Karpas-422 (cell line): ENCODE data around the gene CISD2. TPM values are rescaled to one million over a fixed set of nuclear protein-coding genes. Genes with fewer than 3 reads are reported as not detected.

Experiments
- DNase-seq: peaks from one replicate; pipeline ENCODE4 v3.0.0-alpha.2; 2015
- H2AFZ ChIP-seq: fragments of 200-600 bp; sonication (generic); 2 replicates; pipeline ENCODE4 v1.6.1; 2014; ENCODE audit warnings: antibody characterized with exemption, low read length, mixed read lengths
- H3K27ac ChIP-seq: fragments of 200-600 bp; sonication (generic); 2 replicates; pipeline ENCODE4 v1.5.1; 2014; ENCODE audit warnings: mild to moderate bottlenecking, low read length, moderate library complexity
- H3K27me3 ChIP-seq: fragments of 200-600 bp; sonication (generic); 2 replicates; pipeline ENCODE4 v1.6.1; 2014; ENCODE audit warnings: low read length, mixed read lengths
- H3K36me3 ChIP-seq: fragments of 200-600 bp; sonication (generic); 2 replicates; pipeline ENCODE4 v1.6.1; 2014; ENCODE audit warnings: low read length, mixed read lengths; ENCODE audit not compliant: insufficient read depth
- H3K4me1 ChIP-seq: fragments of 200-600 bp; sonication (generic); 2 replicates; pipeline ENCODE4 v1.6.1; 2014; ENCODE audit warnings: mild to moderate bottlenecking, low read length, mixed read lengths
- H3K4me2 ChIP-seq: fragments of 200-600 bp; sonication (generic); 2 replicates; pipeline ENCODE4 v1.6.1; 2014; ENCODE audit warnings: low read length, low read depth, mild to moderate bottlenecking; ENCODE audit not compliant: poor library complexity, severe bottlenecking
- H3K4me3 ChIP-seq: fragments of 200-600 bp; sonication (generic); 2 replicates; pipeline ENCODE4 v1.5.1; 2014; ENCODE audit warnings: mild to moderate bottlenecking, antibody characterized with exemption, low read length, mixed read lengths
- H3K79me2 ChIP-seq: fragments of 200-600 bp; sonication (generic); 2 replicates; pipeline ENCODE4 v1.6.1; 2014; ENCODE audit warnings: mild to moderate bottlenecking, low read length, mixed read lengths
- H3K9ac ChIP-seq: fragments of 200-600 bp; sonication (generic); 2 replicates; pipeline ENCODE4 v1.6.0; 2014; ENCODE audit warnings: low read length
- H3K9me2 ChIP-seq: fragments of 200-600 bp; sonication (generic), shearing (Covaris generic); replicated peaks from 2 replicates; pipeline ENCODE4 v1.6.0; 2014; ENCODE audit warnings: mild to moderate bottlenecking, low read length, moderate library complexity; ENCODE audit not compliant: insufficient read depth
- H3K9me3 ChIP-seq: fragments of 300-700, 200-600 bp; sonication (generic); 2 replicates; pipeline ENCODE4 v1.6.1; 2014; ENCODE audit warnings: low read length, mixed read lengths
- H4K20me1 ChIP-seq: fragments of 200-600 bp; sonication (generic); 2 replicates; pipeline ENCODE4 v1.6.1; 2014; ENCODE audit warnings: mild to moderate bottlenecking, antibody characterized with exemption, low read length, low read depth; ENCODE audit not compliant: insufficient read depth
- total RNA-seq: library from RNA; depleted of rRNA; stranded (reverse); fragments of >200 nt; shearing (Covaris generic); gene quantifications from 2 replicates; pipeline ENCODE4 v1.2.3, GENCODE V29; 2014; ENCODE audit warnings: low replicate concordance

CISD2 gene
- total RNA-seq, 1 experiment from 2014 or later: 70.3 TPM

DNA sequence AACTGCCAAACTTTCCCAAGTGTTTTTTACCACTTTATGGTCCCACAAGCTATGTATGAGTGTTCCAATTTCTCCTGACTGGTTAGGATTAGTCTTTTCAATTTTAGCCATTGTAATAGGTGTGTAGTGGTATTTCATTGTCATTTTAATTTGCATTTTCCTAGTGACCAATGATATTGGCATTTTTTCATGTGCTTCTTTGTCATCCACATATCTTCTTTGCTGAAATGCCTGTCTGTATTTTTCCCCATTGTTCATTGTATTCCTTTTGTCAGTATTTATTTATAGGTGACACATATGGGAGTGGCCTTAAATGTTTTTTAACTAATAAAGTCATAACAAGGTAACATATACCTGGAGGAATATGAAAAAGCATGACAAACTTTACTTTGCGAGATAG lies 32.2 kb upstream of the CISD2 start:
- Histone ChIP-seq H3K9ac (no peak overlapping the region), H3K27ac (no peak overlapping the region), H3K4me1 (peaks cover 4% of the 10 kb centered on the region), H3K4me2 (no peak overlapping the region), H4K20me1 (no peaks in the 10 kb centered on the region), H3K9me2 (no peaks in the 10 kb centered on the region), H2AFZ (no peak overlapping the region), H3K27me3 (no peaks in the 10 kb centered on the region), H3K9me3 (no peaks in the 10 kb centered on the region), H3K36me3 (no peaks in the 10 kb centered on the region), H3K4me3 (no peak overlapping the region), H3K79me2 (peaks cover 85% of the 10 kb centered on the region)
- no peak for DNase-seq

DNA sequence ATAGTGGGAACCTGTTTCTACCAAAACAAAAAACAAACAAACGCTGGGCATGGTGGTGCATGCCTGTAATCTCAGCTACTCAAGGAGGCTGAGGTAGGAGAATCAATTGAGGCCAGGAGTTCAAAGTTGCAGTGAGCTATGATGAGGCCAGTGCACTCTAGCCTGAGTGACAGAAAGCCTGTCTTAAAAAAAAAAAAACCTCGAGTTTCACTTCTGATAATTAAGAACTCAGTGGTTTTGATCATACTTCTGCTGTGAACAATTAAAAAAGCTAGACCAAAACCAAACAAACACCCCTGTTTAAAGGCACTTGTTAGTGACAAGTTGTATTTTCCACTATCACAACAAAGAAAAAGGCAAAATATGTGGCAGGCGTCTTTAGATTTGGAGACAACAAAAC lies 26.4 kb upstream of the CISD2 start:
- Histone ChIP-seq H3K9me2 (no peaks in the 10 kb centered on the region), H3K36me3 (no peaks in the 10 kb centered on the region), H3K9ac (no peak overlapping the region), H3K4me1 (peaks cover 2% of the 10 kb centered on the region; the same call in 1 of the 2 replicates), H3K79me2 (peaks cover 75% of the 10 kb centered on the region), H3K4me3 (no peak overlapping the region), H3K4me2 (no peak overlapping the region), H3K27me3 (no peaks in the 10 kb centered on the region), H3K27ac (no peak overlapping the region), H4K20me1 (no peaks in the 10 kb centered on the region), H2AFZ (no peak overlapping the region), H3K9me3 (no peaks in the 10 kb centered on the region)
- peak; percentile 54 for DNase-seq

DNA sequence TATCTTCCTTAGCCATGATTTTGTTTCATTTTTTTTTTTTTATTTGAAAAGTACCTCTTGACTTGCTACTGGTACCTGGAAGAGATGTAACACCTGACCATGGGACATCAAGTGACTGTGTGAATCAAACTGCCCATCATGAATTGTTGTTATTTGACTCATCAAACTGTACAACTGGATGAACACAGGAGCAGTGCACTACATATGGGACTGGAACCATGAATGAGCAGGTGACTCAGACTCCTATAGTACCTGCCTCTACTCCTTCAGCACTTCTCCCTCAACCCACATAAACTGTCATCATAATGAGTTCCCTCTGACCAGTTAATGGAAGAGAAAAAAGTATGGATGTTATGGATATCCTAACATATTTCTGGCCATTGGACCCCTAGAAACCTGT lies 25.5 kb upstream of the CISD2 start:
- no peaks in the 10 kb centered on the region for H3K9me3 ChIP-seq
- no peak overlapping the region for H3K27ac ChIP-seq
- no peak overlapping the region for H2AFZ ChIP-seq
- no peaks in the 10 kb centered on the region for H4K20me1 ChIP-seq
- peaks cover 2% of the 10 kb centered on the region; the same call in 1 of the 2 replicates for H3K4me1 ChIP-seq
- no peak overlapping the region for H3K4me3 ChIP-seq
- peaks cover 78% of the 10 kb centered on the region for H3K79me2 ChIP-seq
- H3K4me2 ChIP-seq: no peak overlapping the region
- H3K27me3 ChIP-seq: no peaks in the 10 kb centered on the region
- H3K9me2 ChIP-seq: no peaks in the 10 kb centered on the region
- no peak for DNase-seq
- no peak overlapping the region for H3K9ac ChIP-seq
- no peaks in the 10 kb centered on the region for H3K36me3 ChIP-seq

DNA sequence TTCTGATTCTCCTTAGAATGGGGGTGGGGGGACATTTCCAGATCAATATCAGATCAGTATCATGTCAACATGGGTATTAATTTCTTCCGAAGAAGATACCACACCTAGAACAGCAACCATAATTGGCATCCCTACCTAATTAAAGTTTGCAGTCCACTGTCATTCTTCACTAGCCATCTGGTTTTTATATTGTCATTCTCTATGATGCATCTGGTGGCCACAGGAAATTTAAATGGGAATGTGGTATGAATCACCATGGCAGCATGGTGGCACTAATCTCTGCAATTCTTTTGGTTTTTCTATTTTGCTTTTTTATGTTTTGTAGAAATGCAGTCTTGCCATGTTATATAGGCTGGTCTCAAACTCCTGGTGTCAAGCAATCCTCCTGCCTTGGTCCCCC lies 24.9 kb upstream of the CISD2 start:
- no peak overlapping the region for H3K27ac ChIP-seq
- H3K9ac ChIP-seq: no peak overlapping the region
- H3K4me3 ChIP-seq: no peak overlapping the region
- H3K79me2 ChIP-seq: peaks cover 78% of the 10 kb centered on the region
- H2AFZ ChIP-seq: no peak overlapping the region
- H3K27me3 ChIP-seq: no peaks in the 10 kb centered on the region
- H3K36me3 ChIP-seq: no peaks in the 10 kb centered on the region
- DNase-seq: no peak
- H3K4me2 ChIP-seq: no peak overlapping the region
- no peaks in the 10 kb centered on the region for H3K9me3 ChIP-seq
- H3K9me2 ChIP-seq: no peaks in the 10 kb centered on the region
- no peaks in the 10 kb centered on the region for H4K20me1 ChIP-seq
- H3K4me1 ChIP-seq: peaks cover 2% of the 10 kb centered on the region; the same call in 1 of the 2 replicates

DNA sequence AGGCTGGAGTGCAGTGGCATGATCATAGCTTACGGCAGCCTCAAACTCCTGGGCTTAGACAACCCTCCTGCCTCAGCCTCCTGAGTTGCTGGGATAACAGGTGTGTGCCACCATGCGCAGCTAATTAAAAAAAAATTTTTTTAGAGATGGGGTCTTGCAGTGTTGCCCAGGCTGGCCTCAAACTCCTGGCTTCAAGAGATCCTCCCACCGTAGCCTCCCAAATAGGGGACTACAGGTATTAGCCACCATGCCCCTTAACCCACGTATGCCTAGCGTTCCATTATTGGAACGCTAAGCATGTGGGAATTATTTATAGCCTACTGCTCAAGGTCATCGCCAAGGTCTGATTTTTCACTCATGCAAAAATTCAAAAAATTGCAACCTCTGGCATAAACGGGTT lies 21.1 kb upstream of the CISD2 start:
- DNase-seq: no peak
- H3K27ac ChIP-seq: no peak overlapping the region
- no peaks in the 10 kb centered on the region for H3K27me3 ChIP-seq
- H3K4me3 ChIP-seq: no peak overlapping the region
- H3K9me2 ChIP-seq: no peaks in the 10 kb centered on the region
- H4K20me1 ChIP-seq: no peaks in the 10 kb centered on the region
- peaks cover 78% of the 10 kb centered on the region for H3K79me2 ChIP-seq
- peaks cover 2% of the 10 kb centered on the region; the same call in 1 of the 2 replicates for H3K9me3 ChIP-seq
- no peaks in the 10 kb centered on the region for H3K36me3 ChIP-seq
- peaks cover 4% of the 10 kb centered on the region for H3K4me1 ChIP-seq
- H3K4me2 ChIP-seq: no peak overlapping the region
- no peak overlapping the region for H3K9ac ChIP-seq
- no peak overlapping the region for H2AFZ ChIP-seq

DNA sequence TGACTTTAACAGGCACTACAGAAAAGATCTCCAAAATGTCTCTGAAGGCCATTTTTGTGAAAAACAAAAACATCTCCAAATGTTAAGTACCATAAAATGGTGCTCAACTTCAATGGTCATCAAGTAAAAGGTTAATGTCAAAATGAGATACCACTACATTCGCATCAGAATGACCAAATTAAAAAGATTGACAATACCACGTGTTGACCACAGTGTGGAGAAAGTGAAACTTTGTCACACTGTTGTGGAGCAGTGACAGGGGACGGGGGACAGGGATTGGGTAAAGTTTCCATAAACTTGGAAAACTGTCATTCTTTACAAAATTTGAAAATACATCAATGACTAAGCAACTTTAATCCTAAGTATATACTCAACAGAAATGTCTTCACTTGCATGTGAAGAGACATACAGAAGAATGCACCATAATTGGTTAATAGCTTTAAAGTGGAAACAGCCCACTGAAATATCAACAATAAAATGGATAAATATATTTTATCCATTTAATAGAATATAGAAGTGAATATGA lies 19.1 kb upstream of the CISD2 start:
- no peaks in the 10 kb centered on the region for H4K20me1 ChIP-seq
- DNase-seq: no peak

DNA sequence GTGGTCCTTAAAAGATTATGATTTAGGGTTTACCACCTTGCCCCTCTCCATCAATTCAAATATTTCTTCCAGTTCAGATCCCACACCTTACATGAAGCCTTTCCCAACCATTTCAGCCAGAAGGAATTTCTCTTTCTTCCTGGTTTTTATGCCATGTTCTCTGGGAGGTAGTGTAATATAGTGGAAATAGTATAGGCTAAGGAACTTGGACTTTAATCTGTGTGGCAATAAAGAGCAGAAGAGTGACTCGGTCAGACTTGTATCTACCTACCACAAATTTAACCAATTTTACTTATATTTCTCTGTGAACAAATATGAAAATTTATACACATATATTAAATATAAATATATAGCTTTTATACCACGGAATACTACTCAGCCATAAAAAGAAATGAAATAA lies 18.4 kb upstream of the CISD2 start:
- Histone ChIP-seq H3K4me1 (peaks cover 4% of the 10 kb centered on the region), H3K27me3 (no peaks in the 10 kb centered on the region), H2AFZ (no peak overlapping the region), H3K27ac (no peak overlapping the region), H3K36me3 (no peaks in the 10 kb centered on the region), H3K9ac (no peak overlapping the region), H3K4me3 (no peak overlapping the region), H3K9me3 (peaks cover 3% of the 10 kb centered on the region; the same call in 1 of the 2 replicates), H3K9me2 (no peaks in the 10 kb centered on the region), H3K79me2 (peaks cover 85% of the 10 kb centered on the region), H4K20me1 (no peaks in the 10 kb centered on the region), H3K4me2 (no peak overlapping the region)
- no peak for DNase-seq

More for the DNA sequence above, 19.1 kb upstream of the CISD2 start:
- H3K9me3 ChIP-seq: peaks cover 3% of the 10 kb centered on the region; the same call in 1 of the 2 replicates
- no peak overlapping the region for H3K27ac ChIP-seq
- no peaks in the 10 kb centered on the region for H3K27me3 ChIP-seq
- H3K4me3 ChIP-seq: no peak overlapping the region
- H3K36me3 ChIP-seq: no peaks in the 10 kb centered on the region
- H3K9ac ChIP-seq: no peak overlapping the region
- H3K4me1 ChIP-seq: peaks cover 4% of the 10 kb centered on the region
- no peak overlapping the region for H2AFZ ChIP-seq
- H3K9me2 ChIP-seq: no peaks in the 10 kb centered on the region
- H3K4me2 ChIP-seq: no peak overlapping the region
- H3K79me2 ChIP-seq: peaks cover 82% of the 10 kb centered on the region

DNA sequence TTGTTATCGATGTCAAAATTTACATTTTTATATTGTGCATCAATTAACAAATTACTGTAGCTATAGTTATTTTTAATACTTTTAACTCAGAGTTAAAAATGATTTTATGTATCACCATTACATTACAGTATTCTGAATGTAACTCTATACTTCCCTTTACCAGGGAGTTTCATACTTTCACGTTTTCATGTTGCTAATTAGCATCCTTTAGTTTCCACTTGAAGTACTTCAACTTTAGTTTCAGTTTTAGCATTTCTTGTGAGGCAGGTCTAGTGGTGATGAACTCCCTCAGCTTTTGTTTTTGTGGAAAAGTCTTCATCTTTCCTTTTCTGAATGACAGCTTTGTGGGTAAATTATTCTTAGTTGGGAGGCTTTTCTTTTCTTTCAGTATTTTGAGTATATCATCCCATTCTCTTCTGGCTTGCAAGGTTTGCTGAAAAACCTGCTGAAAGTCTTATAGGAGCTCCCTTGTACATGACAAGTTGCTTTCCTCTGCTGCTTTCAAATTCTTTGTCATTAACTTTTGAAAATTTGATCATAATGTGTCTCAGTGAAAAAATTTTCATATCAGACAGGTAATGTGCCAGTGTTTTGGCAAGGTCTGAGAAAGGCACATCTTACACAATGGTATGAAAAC lies 9.8 kb upstream of the CISD2 start:
- Histone ChIP-seq H2AFZ (no peak overlapping the region), H3K27me3 (no peaks in the 10 kb centered on the region), H3K36me3 (peaks cover 34% of the 10 kb centered on the region; the same call in 1 of the 2 replicates), H3K79me2 (peaks cover 88% of the 10 kb centered on the region), H3K9me3 (peaks cover 19% of the 10 kb centered on the region), H4K20me1 (no peaks in the 10 kb centered on the region), H3K4me1 (no peaks in the 10 kb centered on the region; the same call in 1 of the 2 replicates), H3K4me2 (no peak overlapping the region), H3K27ac (no peak overlapping the region; the same call in 1 of the 2 replicates), H3K9ac (no peak overlapping the region), H3K4me3 (no peak overlapping the region), H3K9me2 (no peaks in the 10 kb centered on the region)
- DNase-seq: peak; percentile 52
